Panc1 (cell line): ENCODE results near the gene ARL15. TPM values are rescaled to one million over a fixed set of nuclear protein-coding genes. Genes with fewer than 3 reads are reported as not detected.
"Not testable (repeated sequence)": the region's sequence is repeated elsewhere in the genome, so short reads cannot be mapped to it uniquely, and the experiment has no call there.

Experiments
- ATAC-seq: fragments of 200-7000 bp; cut with Tn5 transposase; 2 replicates; pipeline ENCODE4 v1.9.1; 2020; ENCODE audit warnings: mild to moderate bottlenecking, moderate library complexity
- BruUV-seq: library from RNA; stranded (reverse); fragments of 400-500 nt; replicated peaks from 2 replicates; lab custom pipeline; 2021; lab: Mats Ljungman, UMichigan
- CTCF ChIA-PET: fragments of 300-600 bp; sonication (Branson Sonifier 250); formaldehyde crosslinking; loops from one replicate; lab custom pipeline; 2022; ENCODE audit warnings: antibody characterized with exemption; lab: Charles Lee
- POLR2A ChIA-PET: fragments of 300-600 bp; sonication (Branson Sonifier 250); formaldehyde crosslinking; loops from one replicate; lab custom pipeline; 2022; ENCODE audit warnings: antibody characterized with exemption; lab: Charles Lee
- DNase-seq: peaks from one replicate; pipeline ENCODE4 v3.0.0-alpha.2; 2010; ENCODE audit warnings: low read depth, low spot score
- H3K27ac ChIP-seq: 2 replicates; pipeline ENCODE4 v1.5.1; 2011; ENCODE audit warnings: mild to moderate bottlenecking, low read length, inconsistent platforms
- H3K27me3 ChIP-seq: fragments of 200-500 bp; sonication (Bioruptor generic); 2 replicates; pipeline ENCODE4 v1.6.0; 2014; ENCODE audit warnings: low read length, inconsistent platforms; ENCODE audit not compliant: control insufficient read depth, insufficient read depth
- H3K36me3 ChIP-seq: fragments of 200-500 bp; sonication (Bioruptor generic); 2 replicates; pipeline ENCODE4 v1.5.1; 2014; ENCODE audit warnings: inconsistent platforms, mild to moderate bottlenecking, low read length, moderate library complexity; ENCODE audit not compliant: control insufficient read depth, insufficient read depth
- H3K4me1 ChIP-seq: 2 replicates; pipeline ENCODE4 v1.5.1; 2011; ENCODE audit warnings: inconsistent platforms, mild to moderate bottlenecking, low read length, moderate library complexity; ENCODE audit not compliant: control insufficient read depth, insufficient read depth
- H3K4me3 ChIP-seq, 2 experiments: 2 replicates each; pipeline ENCODE4 v1.5.1; 2011 to 2012; ENCODE audit warnings: low read depth in 2 of 2, low read length in 2 of 2, mild to moderate bottlenecking in 2 of 2, inconsistent platforms in 1 of 2, moderate library complexity in 1 of 2
- H3K9me3 ChIP-seq: fragments of 200-500 bp; sonication (Bioruptor generic); 2 replicates; pipeline ENCODE4 v1.5.1; 2014; ENCODE audit warnings: low read depth, mild to moderate bottlenecking, inconsistent platforms, low read length, moderate library complexity; ENCODE audit not compliant: control insufficient read depth, insufficient read depth
- POLR2AphosphoS5 ChIP-seq: IDR thresholded peaks from 2 replicates; pipeline ENCODE4 v1.6.1; 2012; ENCODE audit warnings: mild to moderate bottlenecking, low read depth, low read length, moderate library complexity
- SIN3A ChIP-seq: IDR thresholded peaks from 2 replicates; pipeline ENCODE4 v1.6.1; 2012; ENCODE audit warnings: low read depth, mild to moderate bottlenecking, low read length, moderate library complexity, borderline replicate concordance; ENCODE audit not compliant: insufficient read depth
- TCF7L2 ChIP-seq: IDR thresholded peaks from 2 replicates; pipeline ENCODE4 v1.6.1; 2011; ENCODE audit warnings: mild to moderate bottlenecking, low read depth, low read length, inconsistent platforms
- in situ Hi-C: cut with HindIII; loops from 2 replicates; pipeline ENCODE4 v1.10.0; 2016; ENCODE audit warnings: low sequenced_read_pairs, low pct_unique_long_range_greater_than_20kb
- intact Hi-C: fragments of 100-400 bp; cut with micrococcal nuclease; formaldehyde crosslinking; loops from one replicate; pipeline ENCODE4 v1.10.0; 2022; ENCODE audit not compliant: unreplicated experiment
- total RNA-seq: library from RNA; stranded (reverse); gene quantifications from one replicate; pipeline ENCODE4 v1.2.1, GENCODE V29; 2021; ENCODE audit not compliant: unreplicated experiment
- TF ChIP-seq, protein P1 (sequence below): fragments of 450-650 bp; IDR thresholded peaks from 2 replicates; pipeline ENCODE4 v1.5.1; 2017; ENCODE audit warnings: mild to moderate bottlenecking
- TF ChIP-seq, protein P2 (sequence below), 2 experiments: IDR thresholded peaks; 2 replicates each; pipeline ENCODE4 v1.6.1; 2011 to 2012; ENCODE audit warnings: low read depth in 2 of 2, control low read depth in 1 of 2, low read length in 1 of 2, mild to moderate bottlenecking in 1 of 2, moderate library complexity in 1 of 2; ENCODE audit not compliant: insufficient read depth in 1 of 2

The ARL15 gene
- total RNA-seq, 1 experiment from 2014 or later = 16.5 TPM

DNA sequence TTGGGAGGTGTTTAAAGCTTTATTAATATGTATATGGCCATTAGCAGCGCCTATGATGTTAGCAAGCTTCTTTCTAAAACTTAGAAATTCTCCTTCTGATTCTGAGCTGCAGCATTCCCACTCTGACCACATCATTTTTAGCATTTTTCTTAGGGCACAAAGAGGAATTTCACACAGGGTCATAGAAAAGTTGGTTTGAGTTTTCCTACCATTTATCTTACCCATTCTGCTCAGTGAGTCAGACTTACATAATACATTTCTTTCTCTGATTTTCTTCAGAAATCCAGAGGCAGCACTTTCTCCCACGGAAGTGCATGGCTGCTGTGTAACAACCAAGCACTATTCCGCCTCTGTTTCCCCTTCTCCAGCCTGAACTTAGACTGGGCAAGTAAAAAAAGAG lies 246.6 kb downstream of the ARL15 start:
- ChIA-PET CTCF (no interaction called here), POLR2A (no interaction called here)
- in situ Hi-C loops = no loop called here
- Histone ChIP-seq H3K27ac (no peak overlapping the region), H3K36me3 (no peaks in the 10 kb centered on the region), H3K27me3 (no peaks in the 10 kb centered on the region), H3K9me3 (no peaks in the 10 kb centered on the region), H3K4me3 (no peak overlapping the region), H3K4me1 (no peaks in the 10 kb centered on the region)
- intact Hi-C loops = no loop called here
- no peak for ATAC-seq
- DNase-seq = no peak
- no TSS peak for BruUV-seq
- TF ChIP-seq, protein P1, sequence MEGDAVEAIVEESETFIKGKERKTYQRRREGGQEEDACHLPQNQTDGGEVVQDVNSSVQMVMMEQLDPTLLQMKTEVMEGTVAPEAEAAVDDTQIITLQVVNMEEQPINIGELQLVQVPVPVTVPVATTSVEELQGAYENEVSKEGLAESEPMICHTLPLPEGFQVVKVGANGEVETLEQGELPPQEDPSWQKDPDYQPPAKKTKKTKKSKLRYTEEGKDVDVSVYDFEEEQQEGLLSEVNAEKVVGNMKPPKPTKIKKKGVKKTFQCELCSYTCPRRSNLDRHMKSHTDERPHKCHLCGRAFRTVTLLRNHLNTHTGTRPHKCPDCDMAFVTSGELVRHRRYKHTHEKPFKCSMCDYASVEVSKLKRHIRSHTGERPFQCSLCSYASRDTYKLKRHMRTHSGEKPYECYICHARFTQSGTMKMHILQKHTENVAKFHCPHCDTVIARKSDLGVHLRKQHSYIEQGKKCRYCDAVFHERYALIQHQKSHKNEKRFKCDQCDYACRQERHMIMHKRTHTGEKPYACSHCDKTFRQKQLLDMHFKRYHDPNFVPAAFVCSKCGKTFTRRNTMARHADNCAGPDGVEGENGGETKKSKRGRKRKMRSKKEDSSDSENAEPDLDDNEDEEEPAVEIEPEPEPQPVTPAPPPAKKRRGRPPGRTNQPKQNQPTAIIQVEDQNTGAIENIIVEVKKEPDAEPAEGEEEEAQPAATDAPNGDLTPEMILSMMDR = no peak
- TF ChIP-seq TCF7L2 (no peak), POLR2AphosphoS5 (no peak), SIN3A (no peak)
- TF ChIP-seq, protein P2, sequence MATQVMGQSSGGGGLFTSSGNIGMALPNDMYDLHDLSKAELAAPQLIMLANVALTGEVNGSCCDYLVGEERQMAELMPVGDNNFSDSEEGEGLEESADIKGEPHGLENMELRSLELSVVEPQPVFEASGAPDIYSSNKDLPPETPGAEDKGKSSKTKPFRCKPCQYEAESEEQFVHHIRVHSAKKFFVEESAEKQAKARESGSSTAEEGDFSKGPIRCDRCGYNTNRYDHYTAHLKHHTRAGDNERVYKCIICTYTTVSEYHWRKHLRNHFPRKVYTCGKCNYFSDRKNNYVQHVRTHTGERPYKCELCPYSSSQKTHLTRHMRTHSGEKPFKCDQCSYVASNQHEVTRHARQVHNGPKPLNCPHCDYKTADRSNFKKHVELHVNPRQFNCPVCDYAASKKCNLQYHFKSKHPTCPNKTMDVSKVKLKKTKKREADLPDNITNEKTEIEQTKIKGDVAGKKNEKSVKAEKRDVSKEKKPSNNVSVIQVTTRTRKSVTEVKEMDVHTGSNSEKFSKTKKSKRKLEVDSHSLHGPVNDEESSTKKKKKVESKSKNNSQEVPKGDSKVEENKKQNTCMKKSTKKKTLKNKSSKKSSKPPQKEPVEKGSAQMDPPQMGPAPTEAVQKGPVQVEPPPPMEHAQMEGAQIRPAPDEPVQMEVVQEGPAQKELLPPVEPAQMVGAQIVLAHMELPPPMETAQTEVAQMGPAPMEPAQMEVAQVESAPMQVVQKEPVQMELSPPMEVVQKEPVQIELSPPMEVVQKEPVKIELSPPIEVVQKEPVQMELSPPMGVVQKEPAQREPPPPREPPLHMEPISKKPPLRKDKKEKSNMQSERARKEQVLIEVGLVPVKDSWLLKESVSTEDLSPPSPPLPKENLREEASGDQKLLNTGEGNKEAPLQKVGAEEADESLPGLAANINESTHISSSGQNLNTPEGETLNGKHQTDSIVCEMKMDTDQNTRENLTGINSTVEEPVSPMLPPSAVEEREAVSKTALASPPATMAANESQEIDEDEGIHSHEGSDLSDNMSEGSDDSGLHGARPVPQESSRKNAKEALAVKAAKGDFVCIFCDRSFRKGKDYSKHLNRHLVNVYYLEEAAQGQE (IDR thresholded peaks at IDR 0.05; ENCODE audit: insufficient read depth in 1 of 2, low read depth in 2 of 2, low read length in 1 of 2) = no peak

DNA sequence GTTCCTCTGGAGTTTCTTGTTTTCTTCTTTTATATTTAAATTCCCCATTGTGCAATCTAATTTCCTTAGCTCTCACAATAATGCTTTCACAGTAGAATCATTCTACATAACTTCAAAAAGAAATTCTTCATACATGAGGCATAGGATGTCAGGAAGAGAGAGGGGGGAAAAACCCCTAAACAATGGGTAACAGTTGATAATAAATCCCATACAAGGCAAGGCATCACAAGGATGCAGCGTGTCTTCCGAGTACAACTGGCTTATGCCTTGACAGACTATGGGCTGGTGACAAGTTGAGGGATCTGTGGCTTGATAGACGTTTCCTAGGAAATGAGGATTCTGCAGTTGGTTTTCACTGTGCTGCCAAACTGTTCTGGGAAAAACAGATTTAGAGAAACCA lies 247.4 kb downstream of the ARL15 start:
- TF ChIP-seq POLR2AphosphoS5 = no peak
- no peak for TF ChIP-seq TCF7L2
- TF ChIP-seq, protein P1 = no peak
- TF ChIP-seq, protein P2 (IDR thresholded peaks at IDR 0.05; ENCODE audit: insufficient read depth in 1 of 2, low read depth in 2 of 2, low read length in 1 of 2) = no peak
- TF ChIP-seq SIN3A = no peak
- ChIA-PET POLR2A (no interaction called here), CTCF (no interaction called here)
- no peak for ATAC-seq
- Histone ChIP-seq H3K27ac (no peak overlapping the region), H3K4me1 (no peaks in the 10 kb centered on the region), H3K36me3 (no peaks in the 10 kb centered on the region), H3K4me3 (no peak overlapping the region), H3K27me3 (no peaks in the 10 kb centered on the region), H3K9me3 (no peaks in the 10 kb centered on the region)
- no peak for DNase-seq
- no TSS peak for BruUV-seq
- intact Hi-C loops (no loop called here), in situ Hi-C loops (no loop called here)

DNA sequence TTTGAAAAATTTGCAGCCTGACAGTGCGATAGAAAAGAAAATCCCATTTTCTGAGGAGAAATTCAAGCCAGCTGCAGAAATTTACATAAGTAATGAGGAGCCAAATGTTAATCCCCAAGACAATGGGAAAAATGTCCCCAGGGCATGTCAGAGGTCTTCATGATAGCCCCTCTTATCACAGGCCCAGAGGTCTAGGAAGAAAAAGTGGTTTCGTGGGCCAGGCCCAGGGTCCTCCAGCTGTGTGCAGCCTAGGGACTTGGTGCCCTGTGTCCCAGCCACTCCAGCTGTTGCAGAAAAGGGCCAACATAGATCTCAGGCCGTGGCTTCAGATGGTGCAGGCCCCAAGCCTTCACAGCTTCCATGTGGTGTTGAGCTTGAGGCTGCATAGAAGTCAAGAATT lies 249.5 kb downstream of the ARL15 start:
- in situ Hi-C loops, BruUV-seq, intact Hi-C loops, CTCF ChIA-PET, H3K27ac ChIP-seq, H3K27me3 ChIP-seq, H3K9me3 ChIP-seq, H3K4me1 ChIP-seq, POLR2A ChIA-PET, H3K4me3 ChIP-seq, DNase-seq, H3K36me3 ChIP-seq, ATAC-seq: not testable (repeated sequence)
